Measurements from ENCODE around the gene PLIN5.

The PLIN5 gene, protein sequence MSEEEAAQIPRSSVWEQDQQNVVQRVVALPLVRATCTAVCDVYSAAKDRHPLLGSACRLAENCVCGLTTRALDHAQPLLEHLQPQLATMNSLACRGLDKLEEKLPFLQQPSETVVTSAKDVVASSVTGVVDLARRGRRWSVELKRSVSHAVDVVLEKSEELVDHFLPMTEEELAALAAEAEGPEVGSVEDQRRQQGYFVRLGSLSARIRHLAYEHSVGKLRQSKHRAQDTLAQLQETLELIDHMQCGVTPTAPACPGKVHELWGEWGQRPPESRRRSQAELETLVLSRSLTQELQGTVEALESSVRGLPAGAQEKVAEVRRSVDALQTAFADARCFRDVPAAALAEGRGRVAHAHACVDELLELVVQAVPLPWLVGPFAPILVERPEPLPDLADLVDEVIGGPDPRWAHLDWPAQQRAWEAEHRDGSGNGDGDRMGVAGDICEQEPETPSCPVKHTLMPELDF

DNA sequence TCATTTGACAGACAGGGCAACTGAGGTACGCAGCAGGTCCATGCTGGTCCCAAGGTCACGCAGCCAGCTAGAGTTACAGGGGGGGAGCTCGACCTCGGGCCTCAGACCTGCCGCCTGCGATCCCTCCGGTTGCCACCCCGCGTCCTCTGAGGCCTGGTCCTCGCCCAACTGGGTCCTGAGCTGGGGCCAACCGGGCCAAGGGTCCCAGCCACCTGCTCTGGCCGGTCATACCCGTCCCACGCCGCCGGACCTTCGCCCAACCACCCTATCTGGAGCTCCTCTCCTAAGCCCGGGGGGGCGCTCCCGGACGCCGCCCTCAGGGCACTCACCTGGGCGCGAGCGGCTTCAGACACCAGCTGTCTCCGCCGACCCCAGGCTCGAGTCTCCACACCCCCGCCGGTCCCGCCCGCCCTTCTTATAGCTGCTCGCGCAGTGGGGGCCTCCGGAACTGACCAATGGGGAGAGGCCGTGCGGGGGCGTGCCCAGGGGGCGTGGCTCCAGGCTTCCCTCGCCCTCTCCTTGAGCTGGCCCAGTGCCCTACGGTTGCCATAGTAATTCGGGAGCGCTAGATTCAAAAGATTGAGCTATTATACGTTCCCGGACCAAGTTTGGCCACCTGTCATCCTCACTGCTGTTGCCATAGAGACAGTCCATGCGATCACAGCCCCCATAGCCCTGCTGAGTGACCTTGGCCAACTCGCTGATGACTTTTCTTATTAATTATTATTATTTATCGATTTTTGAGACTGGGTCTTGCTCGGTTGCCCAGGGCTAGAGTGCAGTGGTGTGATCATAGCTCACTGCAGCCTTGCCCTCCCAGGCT lies at the start of gene PLIN5:
Gene PLIN5, minus strand, starts transcription at position 389 of the 823 bp plus-strand sequence. CDS start 1,150 bp downstream, outside the sequence.
- DNase-seq (ENCODE audit: low read depth) = peak; percentile 19

DNA sequence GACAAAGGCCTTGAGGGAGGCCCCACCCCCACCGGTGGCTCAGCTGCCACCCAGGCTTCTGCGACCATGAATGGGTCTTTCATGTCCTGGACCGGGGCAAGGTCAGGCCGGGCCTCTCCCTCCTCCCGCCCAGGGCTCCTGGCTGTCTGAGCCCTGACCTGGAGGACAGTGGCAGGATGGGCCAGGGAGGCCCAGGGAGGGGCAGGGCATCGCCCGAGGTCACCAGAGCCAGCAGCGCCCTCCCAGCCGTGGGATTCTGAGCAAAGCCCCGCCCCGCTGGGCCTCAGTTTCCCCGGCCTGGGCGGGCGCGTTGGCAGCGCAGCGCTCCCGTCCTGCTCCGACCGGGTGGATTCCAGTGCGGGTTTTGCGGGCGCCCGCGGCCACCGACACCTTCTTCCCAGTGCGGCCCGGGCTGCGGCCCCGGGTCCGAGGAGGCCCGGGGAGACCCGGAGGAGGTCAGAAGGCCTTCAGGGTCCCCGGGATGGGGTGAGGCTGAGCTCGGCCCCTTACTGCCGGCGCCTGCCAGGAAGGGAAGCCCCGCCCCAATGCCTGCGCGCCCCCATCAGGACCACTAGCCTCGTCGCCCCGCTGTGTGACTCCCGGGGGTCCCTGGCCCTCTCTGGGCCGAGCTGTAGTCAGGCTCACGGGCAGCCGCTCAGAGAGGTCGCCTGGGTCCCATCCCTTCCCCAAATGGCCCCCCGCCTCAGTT lies 49.1 kb upstream of the PLIN5 start:
- DNase-seq (ENCODE audit: low read depth) = no peak

- no peak for DNase-seq (ENCODE audit: low read depth)
Observed at GRCh38 chr19:4582980-4583842, 48.2 kb upstream of the PLIN5 start.

- DNase-seq (ENCODE audit: low read depth) = no peak
Observed at GRCh38 chr19:4581666-4582553, 46.9 kb upstream of the PLIN5 start.

DNA sequence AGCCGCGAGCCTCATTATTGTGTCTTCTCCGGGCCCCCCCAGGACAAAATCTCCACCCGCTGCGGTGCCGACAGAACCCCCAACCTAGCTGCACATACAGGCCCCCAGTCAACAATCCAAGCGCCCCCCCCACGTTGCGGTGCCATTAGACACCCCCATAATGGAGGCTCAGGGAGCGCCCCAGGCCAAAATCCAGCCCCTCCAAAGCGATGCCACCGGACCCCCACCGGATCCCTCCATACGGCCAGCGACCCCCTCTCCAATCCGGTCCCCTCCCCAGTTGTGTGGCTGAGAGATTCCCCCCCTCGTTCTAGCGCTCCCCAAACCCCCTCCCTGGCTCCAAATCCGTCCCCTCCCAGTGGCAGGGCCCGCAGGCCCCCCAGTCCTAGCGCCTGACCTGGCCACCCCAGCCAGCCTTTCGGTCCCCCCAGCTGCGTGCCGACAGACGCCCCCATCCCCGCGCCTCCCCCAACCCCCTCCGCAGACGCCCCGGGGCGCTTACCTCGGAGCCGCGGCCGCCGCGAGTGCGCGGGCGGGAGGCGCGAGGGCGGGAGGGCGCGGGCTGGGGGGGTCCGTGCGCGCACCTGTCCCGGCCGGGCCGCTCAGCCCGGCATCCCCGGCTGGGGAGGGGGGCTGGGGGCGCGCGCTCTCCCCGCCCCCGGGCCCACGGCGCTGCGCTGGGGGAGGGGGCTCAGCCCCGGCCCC lies 46.1 kb upstream of the PLIN5 start:
- no peak for DNase-seq (ENCODE audit: low read depth)

GRCh38 chr19:4580021-4580901 lies 45.2 kb upstream of the PLIN5 start:
- no peak for DNase-seq (ENCODE audit: low read depth)

DNA sequence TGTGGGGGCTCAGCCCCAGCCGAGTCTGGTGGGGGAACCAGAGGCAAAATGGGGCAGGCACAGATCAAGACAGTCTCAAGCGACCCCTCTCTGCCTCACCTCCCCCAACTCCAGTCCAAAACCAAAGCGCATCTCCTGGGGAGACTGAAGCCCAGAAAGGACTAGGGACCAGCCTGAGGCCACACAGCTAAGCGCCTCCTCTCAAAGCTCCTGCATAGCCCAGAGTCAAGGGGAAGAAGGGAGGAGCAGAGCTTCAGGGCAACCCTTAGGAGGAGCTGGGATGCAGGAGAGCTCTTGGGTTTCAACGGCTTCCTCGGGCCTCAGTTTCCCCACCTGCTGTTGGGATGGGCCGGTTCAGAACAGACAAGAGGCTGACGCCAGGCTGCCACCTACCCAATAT lies 44.4 kb upstream of the PLIN5 start:
- DNase-seq (ENCODE audit: low read depth) = no peak

- DNase-seq (ENCODE audit: low read depth) = no peak
Observed at GRCh38 chr19:4578552-4579248, 43.7 kb upstream of the PLIN5 start.

DNA sequence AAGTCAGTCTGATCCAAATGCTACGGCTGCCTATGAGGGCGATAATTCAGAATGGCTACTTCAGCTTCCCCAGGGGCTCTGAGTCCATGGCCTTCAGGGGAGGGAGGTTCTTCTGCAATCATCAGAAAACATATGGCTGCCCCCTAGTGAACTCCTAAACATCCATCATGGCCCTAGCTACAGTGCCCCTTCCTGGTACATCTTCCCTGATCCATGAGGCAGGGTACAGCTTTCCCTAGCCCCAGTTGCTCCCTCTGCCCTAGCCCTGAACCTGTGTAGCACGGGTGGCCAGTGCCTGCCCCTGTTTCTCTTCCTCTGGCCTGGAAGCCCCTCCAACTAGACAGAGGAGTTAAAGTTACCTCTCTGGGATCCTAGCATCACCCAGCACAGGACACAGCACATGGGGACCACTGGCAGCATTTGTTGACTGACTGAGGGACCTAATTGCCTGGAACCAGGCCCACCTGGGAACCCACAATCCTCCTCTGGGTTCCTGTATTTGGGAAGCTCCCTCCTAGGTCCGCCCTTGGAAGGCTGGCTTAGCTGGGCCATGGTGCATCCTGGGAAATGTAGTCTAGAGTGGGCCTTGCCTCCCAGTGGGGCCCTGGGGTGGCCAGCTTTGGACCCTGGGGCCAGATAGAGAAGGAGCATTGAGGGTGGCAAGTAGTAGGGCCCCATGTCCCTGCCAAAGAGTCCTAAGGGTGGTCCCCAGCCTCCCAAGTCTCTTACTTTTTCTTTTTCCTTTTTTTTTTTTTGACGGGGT lies 42.2 kb upstream of the PLIN5 start:
- no peak for DNase-seq (ENCODE audit: low read depth)

DNA sequence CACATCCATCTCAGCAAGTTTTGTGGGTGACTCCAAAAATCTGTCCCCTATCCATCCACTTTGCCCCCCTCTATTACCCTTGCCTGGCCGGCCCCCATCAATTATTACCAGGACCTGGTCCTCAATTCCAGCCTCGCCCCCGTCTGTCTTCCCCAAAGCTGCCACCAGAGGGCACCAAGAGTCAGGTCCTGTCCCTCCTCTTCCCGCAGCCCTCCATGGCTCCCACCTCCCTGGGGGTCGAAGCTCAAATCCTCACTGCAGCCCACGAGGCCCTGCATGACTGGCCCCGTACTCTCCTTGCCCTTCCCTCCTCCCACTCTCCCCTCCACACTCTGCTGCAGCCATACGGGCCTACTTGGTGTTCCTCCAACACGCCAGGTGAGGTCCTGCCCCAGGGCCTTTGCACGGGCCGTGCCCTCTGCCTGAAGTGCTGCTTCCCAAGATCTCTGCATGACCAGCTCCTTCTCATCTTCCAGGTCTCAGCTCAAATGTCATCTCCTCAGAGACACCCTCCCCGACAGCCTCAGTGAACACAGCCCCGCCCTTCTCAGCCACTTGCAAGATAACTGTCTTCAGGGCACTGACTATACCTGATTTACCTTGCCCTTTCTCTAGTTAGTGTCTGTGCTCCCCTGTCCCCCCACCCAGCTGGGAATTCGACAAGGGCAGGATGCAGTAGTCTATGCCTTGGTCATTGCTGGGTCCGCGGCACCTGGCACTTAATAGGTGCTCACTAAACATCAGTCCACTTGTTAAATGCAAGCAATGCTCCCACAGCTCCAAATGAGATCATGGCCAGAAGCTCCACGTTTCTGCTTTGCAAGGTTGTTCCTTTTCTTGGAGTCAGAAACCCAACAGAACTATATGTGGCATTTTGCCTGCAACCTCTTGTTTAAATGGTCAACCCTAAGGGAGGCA lies 41.3 kb upstream of the PLIN5 start:
- peak; percentile 58 for DNase-seq (ENCODE audit: low read depth)

GRCh38 chr19:4575267-4576015 lies 40.4 kb upstream of the PLIN5 start:
- DNase-seq (ENCODE audit: low read depth) = no peak

DNA sequence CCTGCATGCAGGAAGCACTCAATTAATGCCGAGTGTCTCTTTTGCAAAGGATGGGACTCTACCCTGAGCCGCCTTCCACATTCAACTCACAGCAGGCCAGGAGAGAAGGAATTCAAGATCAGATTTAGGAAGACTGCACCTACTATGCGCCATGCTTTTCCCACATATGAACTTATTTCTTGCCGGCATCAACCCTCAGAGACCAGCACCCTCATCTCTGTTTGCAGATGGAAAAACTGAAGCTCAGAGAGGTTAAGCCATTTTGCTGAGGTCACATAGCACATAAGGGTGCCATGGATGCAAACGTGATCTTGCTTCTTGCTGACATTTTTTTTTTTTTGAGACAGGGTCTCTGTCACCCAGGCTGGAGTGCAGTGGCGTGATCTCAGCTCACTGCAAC lies 38.7 kb upstream of the PLIN5 start:
- no peak for DNase-seq (ENCODE audit: low read depth)

GRCh38 chr19:4571305-4571917 lies 36.4 kb upstream of the PLIN5 start:
- no peak for DNase-seq (ENCODE audit: low read depth)

DNA sequence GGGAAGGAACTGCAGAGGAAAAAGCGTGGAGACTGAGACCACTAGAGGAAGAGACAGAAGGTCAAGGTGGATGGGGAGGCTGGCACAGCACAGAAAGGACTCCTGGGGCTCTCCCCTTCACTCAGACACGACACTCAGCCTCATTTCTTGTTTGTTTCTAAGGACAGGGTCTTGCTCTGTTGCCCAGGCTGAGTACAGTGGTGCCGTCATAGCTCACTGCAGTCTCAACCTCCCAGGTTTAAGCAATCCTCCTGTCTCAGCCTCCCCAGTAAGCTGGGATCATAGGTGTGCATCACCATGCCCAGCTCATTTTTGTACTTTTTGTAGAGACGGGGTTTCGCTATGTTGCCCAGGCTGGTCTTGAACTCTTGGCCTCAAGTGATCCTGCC lies 35.9 kb upstream of the PLIN5 start:
- DNase-seq (ENCODE audit: low read depth) = no peak

DNA sequence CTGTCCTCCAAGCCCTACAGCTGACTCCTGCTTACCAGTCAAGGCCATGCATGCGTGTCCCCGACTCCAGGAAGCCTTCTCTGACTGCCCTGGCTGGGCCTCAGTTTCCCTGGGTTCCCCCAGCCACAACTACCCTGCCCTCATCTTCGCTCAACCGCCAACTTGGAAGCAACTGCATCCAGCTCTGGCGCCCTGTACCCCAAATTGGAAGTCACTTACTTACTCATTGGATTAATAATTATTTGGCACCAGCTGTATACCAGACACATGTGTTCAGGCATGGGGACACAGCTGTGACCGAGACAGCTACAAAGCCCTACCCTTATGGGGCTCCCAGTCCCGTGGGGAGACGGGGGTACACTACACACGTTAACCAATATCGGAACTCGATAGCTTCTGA lies 35.4 kb upstream of the PLIN5 start:
- DNase-seq (ENCODE audit: low read depth) = no peak
